ENCODE measurements around the gene OR2T27.
"Not testable (repeated sequence)": the region's sequence is repeated elsewhere in the genome, so short reads cannot be mapped to it uniquely, and the experiment has no call there.

Gene OR2T27

GRCh38 chr1:248655354-248655753, at the start of gene OR2T27:
Gene OR2T27 (minus strand): TSS chr1:248655528. CDS start chr1:248650884, 4,644 bp downstream.
- not testable (repeated sequence) for H3K27me3 ChIP-seq (replicated peaks; ENCODE audit: control insufficient read depth, insufficient read depth, low read length); H3K4me3 ChIP-seq (replicated peaks; ENCODE audit: low read depth, low read length); H3K36me3 ChIP-seq (ENCODE audit: control insufficient read depth, insufficient read depth, low read length); DNase-seq (ENCODE audit: extremely low read depth, insufficient read length)

GRCh38 chr1:248704606-248705005, 49.3 kb upstream of the OR2T27 start:
- H3K27me3 ChIP-seq (replicated peaks; ENCODE audit: control insufficient read depth, insufficient read depth, low read length), result no peaks in the 10 kb centered on the region
- DNase-seq (ENCODE audit: extremely low read depth, insufficient read length), result no peak
- TF ChIP-seq CTCF (IDR thresholded peaks at IDR 0.05; ENCODE audit: insufficient read depth, low read length, poor library complexity, severe bottlenecking), result no peak
- H3K36me3 ChIP-seq (ENCODE audit: control insufficient read depth, insufficient read depth, low read length), result no peaks in the 10 kb centered on the region
- H3K4me3 ChIP-seq (replicated peaks; ENCODE audit: low read depth, low read length), result no peak overlapping the region

- TF ChIP-seq CTCF (IDR thresholded peaks at IDR 0.05; ENCODE audit: insufficient read depth, low read length, poor library complexity, severe bottlenecking), result peak; percentile 3
- DNase-seq (ENCODE audit: extremely low read depth, insufficient read length), result no peak
- H3K27me3 ChIP-seq (replicated peaks; ENCODE audit: control insufficient read depth, insufficient read depth, low read length), result no peaks in the 10 kb centered on the region
These were observed 48.3 kb upstream of the OR2T27 start for GRCh38 chr1:248703674-248704073.

GRCh38 chr1:248702714-248703113, 47.4 kb upstream of the OR2T27 start, which contains the start of gene OR14I1:
Gene OR14I1 (minus strand): TSS chr1:248702766.
- no peaks in the 10 kb centered on the region for H3K27me3 ChIP-seq (replicated peaks; ENCODE audit: control insufficient read depth, insufficient read depth, low read length)
- TF ChIP-seq CTCF (IDR thresholded peaks at IDR 0.05; ENCODE audit: insufficient read depth, low read length, poor library complexity, severe bottlenecking), result no peak
- H3K4me3 ChIP-seq (replicated peaks; ENCODE audit: low read depth, low read length), result no peak within 1 kb of the TSS
- no peak for DNase-seq (ENCODE audit: extremely low read depth, insufficient read length)
- H3K36me3 ChIP-seq (ENCODE audit: control insufficient read depth, insufficient read depth, low read length), result no peaks in the 10 kb centered on the region

More at GRCh38 chr1:248703674-248704073, 48.3 kb upstream of the OR2T27 start:
- H3K36me3 ChIP-seq (ENCODE audit: control insufficient read depth, insufficient read depth, low read length), result no peaks in the 10 kb centered on the region
- H3K4me3 ChIP-seq (replicated peaks; ENCODE audit: low read depth, low read length), result no peak overlapping the region

GRCh38 chr1:248699099-248699498, 43.8 kb upstream of the OR2T27 start:
- H3K4me3 ChIP-seq (replicated peaks; ENCODE audit: low read depth, low read length), result no peak overlapping the region
- no peaks in the 10 kb centered on the region for H3K27me3 ChIP-seq (replicated peaks; ENCODE audit: control insufficient read depth, insufficient read depth, low read length)
- no peak for TF ChIP-seq CTCF (IDR thresholded peaks at IDR 0.05; ENCODE audit: insufficient read depth, low read length, poor library complexity, severe bottlenecking)
- H3K36me3 ChIP-seq (ENCODE audit: control insufficient read depth, insufficient read depth, low read length), result no peaks in the 10 kb centered on the region
- no peak for DNase-seq (ENCODE audit: extremely low read depth, insufficient read length)

GRCh38 chr1:248697907-248698306, 42.6 kb upstream of the OR2T27 start:
- no peak for DNase-seq (ENCODE audit: extremely low read depth, insufficient read length)
- TF ChIP-seq CTCF (IDR thresholded peaks at IDR 0.05; ENCODE audit: insufficient read depth, low read length, poor library complexity, severe bottlenecking), result no peak

More at GRCh38 chr1:248697907-248698306, 42.6 kb upstream of the OR2T27 start:
- Histone ChIP-seq H3K27me3 (replicated peaks; ENCODE audit: control insufficient read depth, insufficient read depth, low read length) (no peaks in the 10 kb centered on the region), H3K36me3 (ENCODE audit: control insufficient read depth, insufficient read depth, low read length) (no peaks in the 10 kb centered on the region), H3K4me3 (replicated peaks; ENCODE audit: low read depth, low read length) (no peak overlapping the region)
